NB4 (cell line): ENCODE results near the gene TFCP2L1.

Experiments used
- CTCF ChIP-seq: IDR thresholded peaks from one replicate; pipeline ENCODE4 v1.5.1; 2012; ENCODE audit warnings: low read depth, low read length
- MAX ChIP-seq: IDR thresholded peaks from 2 replicates; pipeline ENCODE4 v1.6.1; 2011; ENCODE audit warnings: low read depth, low read length
- POLR2A ChIP-seq: IDR thresholded peaks from 2 replicates; pipeline ENCODE4 v1.6.1; 2011; ENCODE audit warnings: mild to moderate bottlenecking; ENCODE audit not compliant: insufficient read length; ENCODE audit errors: extremely low read depth

GRCh38 chr2:121170577-121170976, 114.4 kb downstream of the TFCP2L1 start:
- TF ChIP-seq CTCF (no peak), POLR2A (no peak), MAX (no peak)
